HepG2 (cell line): ENCODE data around the gene ABHD2. TPM values are rescaled to one million over a fixed set of nuclear protein-coding genes. Genes with fewer than 3 reads are reported as not detected.
A peak's percentile ranks its signal among the peaks of the same experiment; 100 is the strongest.

Source experiments
- ARID3A ChIP-seq: IDR thresholded peaks from 2 replicates; pipeline ENCODE4 v1.6.1; 2012; ENCODE audit warnings: low read depth, low read length, improper control_type of control experiment
- ARID5B ChIP-seq: IDR thresholded peaks from 2 replicates; pipeline ENCODE4 v1.4.0; 2020; ENCODE audit warnings: mild to moderate bottlenecking, missing genetic modification reagents
- CENPBD1 ChIP-seq: sonication (generic); formaldehyde crosslinking; IDR thresholded peaks from 2 replicates; pipeline ENCODE4 v1.8.0; 2022; ENCODE audit warnings: missing genetic modification reagents, low read depth, mild to moderate bottlenecking, borderline replicate concordance
- FOXA3 ChIP-seq: IDR thresholded peaks from 2 replicates; pipeline ENCODE4 v1.6.1; 2016; ENCODE audit warnings: missing genetic modification reagents, missing compliant biosample characterization
- GFI1 ChIP-seq: sonication (generic); formaldehyde crosslinking; IDR thresholded peaks from 2 replicates; pipeline ENCODE4 v1.5.0; 2020; ENCODE audit warnings: missing genetic modification reagents, mild to moderate bottlenecking, borderline replicate concordance
- HMG20A ChIP-seq: IDR thresholded peaks from 2 replicates; pipeline ENCODE4 v1.6.1; 2016; ENCODE audit warnings: borderline replicate concordance
- KLF9 ChIP-seq: IDR thresholded peaks from 2 replicates; pipeline ENCODE4 v1.6.1; 2016; ENCODE audit warnings: low read depth
- MTA1 ChIP-seq: sonication (generic); formaldehyde crosslinking; IDR thresholded peaks from 2 replicates; pipeline ENCODE4 v1.4.0; 2020; ENCODE audit warnings: missing genetic modification reagents, mild to moderate bottlenecking, borderline replicate concordance
- NCOA2 ChIP-seq: sonication (generic); formaldehyde crosslinking; IDR thresholded peaks from 2 replicates; pipeline ENCODE4 v1.8.0; 2022; ENCODE audit warnings: inconsistent platforms
- PHF21A ChIP-seq: sonication (generic); formaldehyde crosslinking; IDR thresholded peaks from 2 replicates; pipeline ENCODE4 v1.5.0; 2020; ENCODE audit warnings: mild to moderate bottlenecking, missing genetic modification reagents
- PTBP1 ChIP-seq: fragments of 200-400 bp; formaldehyde crosslinking; IDR thresholded peaks from 2 replicates; pipeline ENCODE4 v1.6.1; 2018; ENCODE audit warnings: low read length, low read depth; ENCODE audit not compliant: poor library complexity, severe bottlenecking
- REPIN1 ChIP-seq: sonication (generic); formaldehyde crosslinking; IDR thresholded peaks from 2 replicates; pipeline ENCODE4 v1.8.0; 2022; ENCODE audit warnings: missing genetic modification reagents, low read depth, mild to moderate bottlenecking, borderline replicate concordance
- SAFB2 ChIP-seq: sonication (generic); formaldehyde crosslinking; IDR thresholded peaks from 2 replicates; pipeline ENCODE4 v1.5.1; 2020; ENCODE audit warnings: missing genetic modification reagents, low read depth, mild to moderate bottlenecking, borderline replicate concordance
- THRA ChIP-seq: sonication (generic); formaldehyde crosslinking; IDR thresholded peaks from 2 replicates; pipeline ENCODE4 v1.4.0; 2020; ENCODE audit warnings: missing genetic modification reagents, borderline replicate concordance
- ZKSCAN8 ChIP-seq: IDR thresholded peaks from 2 replicates; pipeline ENCODE4 v1.6.1; 2016; ENCODE audit warnings: borderline replicate concordance, missing genetic modification reagents, missing compliant biosample characterization
- ZNF18 ChIP-seq: sonication (generic); formaldehyde crosslinking; IDR thresholded peaks from 2 replicates; pipeline ENCODE4 v1.8.0; 2022; ENCODE audit warnings: mild to moderate bottlenecking, missing genetic modification reagents; ENCODE audit not compliant: insufficient replicate concordance
- ZNF317 ChIP-seq: sonication (generic); formaldehyde crosslinking; IDR thresholded peaks from 2 replicates; pipeline ENCODE4 v1.5.0; 2020; ENCODE audit warnings: mild to moderate bottlenecking, missing genetic modification reagents
- ZNF644 ChIP-seq: IDR thresholded peaks from 2 replicates; pipeline ENCODE4 v1.6.1; 2016; ENCODE audit warnings: low read depth
- polyA plus RNA-seq, 8 experiments: library from polyadenylated mRNA; depleted of rRNA in 3 of 8; stranded (reverse) in 7 of 8; unstranded in 1 of 8; fragments of >200 nt; fragmentation: Illumina TruSeq in 4 of 8; extraction: Trizol in 4 of 8; gene quantifications; 2 replicates each; pipeline versions ENCODE4 v1.2.1 to v1.2.3, GENCODE V29; 2011 to 2016; ENCODE audit warnings: low read depth in 4 of 8, missing spikeins in 1 of 8, mixed read lengths in 1 of 8; ENCODE audit not compliant: insufficient read depth in 1 of 8
- total RNA-seq, 5 experiments: library from RNA; depleted of rRNA; stranded (reverse); fragments of >200 nt; fragmentation: Illumina TruSeq; extraction: Trizol; gene quantifications; 2 replicates each; pipeline ENCODE4 v1.2.3, GENCODE V29; 2016; ENCODE audit warnings: low read depth in 1 of 5

ABHD2 gene
- total and polyA plus RNA-seq, 2 of the 13 experiments (the other 11 are each of a cell fraction or from before 2014, with no cell fraction given): 14.8 to 22.4 TPM

- TF ChIP-seq GFI1 (CRISPR knock-in tag) (peak; percentile 34; the same call in 1 of the 2 replicates), KLF9 (peak; percentile 63; the same call in 1 of the 2 replicates), ARID3A (0 out of 2 replicates have a peak, but pooled peaks have one; percentile 2), PHF21A (CRISPR knock-in tag) (peak; percentile 92), ZKSCAN8 (CRISPR knock-in tag) (peak; percentile 16; the same call in 1 of the 2 replicates), ZNF644 (peak; percentile 65), REPIN1 (CRISPR knock-in tag) (peak; percentile 86; the same call in 1 of the 2 replicates), FOXA3 (peak; percentile 48), NCOA2 (CRISPR knock-in tag) (peak; percentile 69; the same call in 1 of the 2 replicates), SAFB2 (no peak), CENPBD1 (no peak), HMG20A (CRISPR knock-in tag) (peak; percentile 4; the same call in 1 of the 2 replicates), ARID5B (peak; percentile 65), ZNF317 (CRISPR knock-in tag) (peak; percentile 54; the same call in 1 of the 2 replicates), MTA1 (CRISPR knock-in tag) (0 out of 2 replicates have a peak, but pooled peaks have one; percentile 33), ZNF18 (peak; percentile 43), THRA (CRISPR knock-in tag) (peak; percentile 81; the same call in 1 of the 2 replicates), PTBP1 (no peak)
These were observed 37.0 kb downstream of the ABHD2 start (continued) for GRCh38 chr15:89125088-89125826.
